Progenitor cell of endocrine pancreas (in vitro differentiated cells): ENCODE measurements around the gene HOXC6. TPM values are rescaled to one million over a fixed set of nuclear protein-coding genes. Genes with fewer than 3 reads are reported as not detected.

Experiments used
- DNase-seq: peaks from one replicate; pipeline ENCODE4 v3.0.0; 2021; ENCODE audit warnings: low spot score; ENCODE audit not compliant: unreplicated experiment
- H3K27ac Mint-ChIP-seq: 2 replicates; pipeline ENCODE4 v1.8.0; 2021; ENCODE audit warnings: mild to moderate bottlenecking, moderate library complexity, mixed read lengths
- H3K27me3 Mint-ChIP-seq: 2 replicates; pipeline ENCODE4 v1.8.0; 2021; ENCODE audit warnings: mixed read lengths
- H3K36me3 Mint-ChIP-seq: 2 replicates; pipeline ENCODE4 v1.8.0; 2022; ENCODE audit warnings: mixed read lengths; ENCODE audit not compliant: insufficient read depth
- H3K4me1 Mint-ChIP-seq: 2 replicates; pipeline ENCODE4 v1.8.0; 2021; ENCODE audit warnings: low read depth, mixed read lengths
- H3K4me3 Mint-ChIP-seq: 2 replicates; pipeline ENCODE4 v1.8.0; 2021; ENCODE audit warnings: low read depth, mild to moderate bottlenecking, moderate library complexity, mixed read lengths
- H3K9me3 Mint-ChIP-seq: 2 replicates; pipeline ENCODE4 v1.8.0; 2021; ENCODE audit warnings: low read depth, mixed read lengths
- total RNA-seq: library from RNA; stranded (reverse); gene quantifications from 2 replicates; pipeline ENCODE4 v1.2.1, GENCODE V29; 2021
- TF ChIP-seq, protein P1 (sequence below): fragments of 200-600 bp; sonication (generic); IDR thresholded peaks from one replicate; pipeline ENCODE4 v1.5.0; 2021; ENCODE audit warnings: antibody characterized with exemption, mild to moderate bottlenecking; ENCODE audit not compliant: unreplicated experiment

The HOXC6 gene
- total RNA-seq, 1 donor from 2014 or later, result 0.17 TPM

DNA sequence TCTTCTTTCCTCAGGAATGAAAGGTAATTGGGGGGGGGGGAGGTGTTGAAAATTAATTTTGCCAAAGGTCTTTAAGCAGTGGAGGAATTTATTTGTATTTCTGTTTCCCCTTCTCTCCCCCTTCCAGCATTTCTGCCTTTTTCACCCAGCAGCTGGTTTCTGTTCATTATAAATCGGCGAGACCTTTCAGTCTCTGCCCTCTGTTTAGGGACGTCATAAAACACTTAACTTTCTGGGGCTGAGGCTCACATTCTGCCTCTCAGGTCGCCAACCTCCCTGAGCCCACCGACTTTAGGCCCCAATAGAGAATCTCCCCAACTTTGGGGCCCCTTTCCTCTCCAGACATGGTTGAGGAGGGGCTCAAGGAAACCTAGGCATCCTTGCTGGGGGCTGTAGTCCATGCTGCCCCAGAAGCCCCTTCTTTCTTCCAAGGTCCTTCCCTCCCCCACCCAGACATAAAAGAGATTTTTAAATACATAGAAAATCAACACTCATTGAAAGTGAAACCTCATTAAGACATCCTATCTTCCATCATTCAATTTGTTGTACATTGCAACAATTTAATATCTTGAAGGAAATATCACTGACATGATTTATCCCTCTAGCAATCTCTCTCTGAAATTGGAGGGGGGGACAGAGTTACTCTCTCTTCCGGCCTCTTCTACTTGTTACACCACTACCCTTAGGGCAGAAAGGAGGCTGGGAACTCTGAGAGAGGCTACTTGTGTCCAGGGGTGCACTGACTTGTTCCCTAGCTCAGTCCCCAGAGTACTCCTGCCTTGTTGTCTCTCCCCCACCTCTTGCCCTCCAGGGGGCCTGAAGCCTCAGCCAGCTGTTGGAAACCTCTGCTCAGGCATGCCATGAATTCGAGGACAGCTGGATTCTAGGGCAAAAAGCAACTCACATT lies 2.5 kb upstream of the HOXC6 start:
- Mint-ChIP-seq H3K27me3 (peaks cover 95% of the 10 kb centered on the region), H3K4me1 (peaks cover 9% of the 10 kb centered on the region), H3K36me3 (no peaks in the 10 kb centered on the region), H3K4me3 (no peak overlapping the region), H3K9me3 (no peaks in the 10 kb centered on the region), H3K27ac (no peak overlapping the region)
- TF ChIP-seq, protein P1, sequence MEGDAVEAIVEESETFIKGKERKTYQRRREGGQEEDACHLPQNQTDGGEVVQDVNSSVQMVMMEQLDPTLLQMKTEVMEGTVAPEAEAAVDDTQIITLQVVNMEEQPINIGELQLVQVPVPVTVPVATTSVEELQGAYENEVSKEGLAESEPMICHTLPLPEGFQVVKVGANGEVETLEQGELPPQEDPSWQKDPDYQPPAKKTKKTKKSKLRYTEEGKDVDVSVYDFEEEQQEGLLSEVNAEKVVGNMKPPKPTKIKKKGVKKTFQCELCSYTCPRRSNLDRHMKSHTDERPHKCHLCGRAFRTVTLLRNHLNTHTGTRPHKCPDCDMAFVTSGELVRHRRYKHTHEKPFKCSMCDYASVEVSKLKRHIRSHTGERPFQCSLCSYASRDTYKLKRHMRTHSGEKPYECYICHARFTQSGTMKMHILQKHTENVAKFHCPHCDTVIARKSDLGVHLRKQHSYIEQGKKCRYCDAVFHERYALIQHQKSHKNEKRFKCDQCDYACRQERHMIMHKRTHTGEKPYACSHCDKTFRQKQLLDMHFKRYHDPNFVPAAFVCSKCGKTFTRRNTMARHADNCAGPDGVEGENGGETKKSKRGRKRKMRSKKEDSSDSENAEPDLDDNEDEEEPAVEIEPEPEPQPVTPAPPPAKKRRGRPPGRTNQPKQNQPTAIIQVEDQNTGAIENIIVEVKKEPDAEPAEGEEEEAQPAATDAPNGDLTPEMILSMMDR, result no peak
- no peak for DNase-seq

DNA sequence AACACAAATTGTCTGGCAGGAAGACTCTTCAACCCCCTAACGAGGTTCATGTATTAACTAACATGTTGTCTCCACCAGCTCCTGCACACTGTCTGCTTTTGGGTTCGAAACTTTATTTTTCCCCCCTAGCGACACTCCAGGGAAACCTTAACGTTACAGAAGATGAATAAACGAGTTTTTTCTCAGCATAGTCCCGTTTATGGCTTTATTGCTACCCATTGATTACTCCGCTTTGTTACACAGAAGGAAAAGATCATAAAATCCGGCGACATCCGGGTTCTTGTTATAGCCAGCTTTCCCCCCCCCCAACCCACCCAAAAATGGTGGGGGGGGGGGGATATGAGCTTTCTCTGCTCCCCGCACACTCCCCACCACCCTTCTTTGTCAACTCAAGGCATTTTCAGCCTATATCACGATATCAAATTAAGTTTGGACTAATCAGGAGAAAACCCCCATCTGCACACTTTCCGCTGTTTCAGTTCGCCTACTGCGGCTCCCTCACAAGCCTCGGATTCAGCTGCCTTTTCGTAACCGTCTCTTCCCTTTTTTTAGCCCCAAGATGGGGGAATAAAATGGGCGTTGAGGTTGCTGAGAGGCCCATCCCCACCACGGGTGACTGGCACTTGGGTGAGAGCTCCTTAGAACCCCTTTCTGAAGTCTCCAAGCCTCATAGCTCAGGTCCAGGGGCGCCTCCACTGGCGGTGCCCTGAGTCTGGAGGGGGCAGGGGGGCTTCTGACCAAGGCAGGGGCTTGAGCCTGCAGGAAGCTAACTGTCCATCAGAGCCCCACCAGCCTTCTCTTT lies 1.4 kb upstream of the HOXC6 start:
- no peak for DNase-seq
- TF ChIP-seq, protein P1, result no peak
- Mint-ChIP-seq H3K27ac (peak overlapping the region; percentile 71), H3K4me3 (no peak overlapping the region), H3K36me3 (no peaks in the 10 kb centered on the region), H3K27me3 (peaks cover 95% of the 10 kb centered on the region), H3K9me3 (no peaks in the 10 kb centered on the region), H3K4me1 (peaks cover 12% of the 10 kb centered on the region)

DNA sequence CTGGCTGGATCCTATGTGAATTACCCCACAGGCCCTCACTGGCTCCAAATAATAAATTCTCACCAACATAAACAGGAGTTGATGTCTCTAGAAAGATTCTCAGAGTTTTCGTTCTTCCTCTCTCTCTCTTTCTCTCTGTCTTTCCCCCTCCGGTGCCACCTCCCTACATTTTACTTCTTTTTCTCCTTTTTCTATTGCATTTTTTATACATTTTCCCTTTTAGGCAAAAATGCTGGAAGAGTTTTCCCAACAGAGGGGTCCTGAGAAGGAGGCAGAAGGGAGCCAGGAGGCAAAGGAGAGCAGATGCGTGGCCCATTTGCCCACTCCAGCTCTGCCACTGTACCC lies 826 bp upstream of the HOXC6 start:
- Mint-ChIP-seq H3K36me3 (no peaks in the 10 kb centered on the region), H3K27ac (no peak overlapping the region), H3K27me3 (peaks cover 95% of the 10 kb centered on the region), H3K4me3 (no peak overlapping the region), H3K4me1 (peaks cover 12% of the 10 kb centered on the region), H3K9me3 (no peaks in the 10 kb centered on the region)
- DNase-seq, result no peak
- TF ChIP-seq, protein P1, result no peak

DNA sequence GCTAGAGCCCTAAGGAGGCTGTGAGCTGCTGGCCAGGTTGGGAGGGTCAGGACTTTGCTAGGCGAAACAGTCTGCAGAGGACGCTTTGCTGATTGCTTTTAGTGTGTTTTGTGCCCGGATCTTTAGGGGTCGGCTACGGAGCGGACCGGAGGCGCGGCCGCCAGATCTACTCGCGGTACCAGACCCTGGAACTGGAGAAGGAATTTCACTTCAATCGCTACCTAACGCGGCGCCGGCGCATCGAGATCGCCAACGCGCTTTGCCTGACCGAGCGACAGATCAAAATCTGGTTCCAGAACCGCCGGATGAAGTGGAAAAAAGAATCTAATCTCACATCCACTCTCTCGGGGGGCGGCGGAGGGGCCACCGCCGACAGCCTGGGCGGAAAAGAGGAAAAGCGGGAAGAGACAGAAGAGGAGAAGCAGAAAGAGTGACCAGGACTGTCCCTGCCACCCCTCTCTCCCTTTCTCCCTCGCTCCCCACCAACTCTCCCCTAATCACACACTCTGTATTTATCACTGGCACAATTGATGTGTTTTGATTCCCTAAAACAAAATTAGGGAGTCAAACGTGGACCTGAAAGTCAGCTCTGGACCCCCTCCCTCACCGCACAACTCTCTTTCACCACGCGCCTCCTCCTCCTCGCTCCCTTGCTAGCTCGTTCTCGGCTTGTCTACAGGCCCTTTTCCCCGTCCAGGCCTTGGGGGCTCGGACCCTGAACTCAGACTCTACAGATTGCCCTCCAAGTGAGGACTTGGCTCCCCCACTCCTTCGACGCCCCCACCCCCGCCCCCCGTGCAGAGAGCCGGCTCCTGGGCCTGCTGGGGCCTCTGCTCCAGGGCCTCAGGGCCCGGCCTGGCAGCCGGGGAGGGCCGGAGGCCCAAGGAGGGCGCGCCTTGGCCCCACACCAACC lies 1.5 kb downstream of the HOXC6 start:
- no peaks in the 10 kb centered on the region for H3K36me3 Mint-ChIP-seq
- peaks cover 84% of the 10 kb centered on the region for H3K27me3 Mint-ChIP-seq
- TF ChIP-seq, protein P1, result no peak
- H3K4me3 Mint-ChIP-seq, result peak overlapping the region; percentile 14
- H3K9me3 Mint-ChIP-seq, result no peaks in the 10 kb centered on the region
- H3K4me1 Mint-ChIP-seq, result peaks cover 19% of the 10 kb centered on the region
- H3K27ac Mint-ChIP-seq, result peak overlapping the region; percentile 68
- no peak for DNase-seq

DNA sequence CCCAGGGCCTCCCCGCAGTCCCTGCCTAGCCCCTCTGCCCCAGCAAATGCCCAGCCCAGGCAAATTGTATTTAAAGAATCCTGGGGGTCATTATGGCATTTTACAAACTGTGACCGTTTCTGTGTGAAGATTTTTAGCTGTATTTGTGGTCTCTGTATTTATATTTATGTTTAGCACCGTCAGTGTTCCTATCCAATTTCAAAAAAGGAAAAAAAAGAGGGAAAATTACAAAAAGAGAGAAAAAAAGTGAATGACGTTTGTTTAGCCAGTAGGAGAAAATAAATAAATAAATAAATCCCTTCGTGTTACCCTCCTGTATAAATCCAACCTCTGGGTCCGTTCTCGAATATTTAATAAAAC lies 2.2 kb downstream of the HOXC6 start:
- H3K4me1 Mint-ChIP-seq, result peaks cover 22% of the 10 kb centered on the region
- no peaks in the 10 kb centered on the region for H3K9me3 Mint-ChIP-seq
- H3K36me3 Mint-ChIP-seq, result no peaks in the 10 kb centered on the region
- DNase-seq, result no peak
- no peak overlapping the region for H3K27ac Mint-ChIP-seq
- TF ChIP-seq, protein P1, result no peak
- H3K4me3 Mint-ChIP-seq, result no peak overlapping the region
- H3K27me3 Mint-ChIP-seq, result peaks cover 84% of the 10 kb centered on the region
